UCSD-AML1 (cell line): ENCODE measurements around the gene CHRDL2.

Source experiments
- DNase-seq: peaks from one replicate; lab custom pipeline; 2025; ENCODE audit not compliant: unreplicated experiment; lab: John Stamatoyannopoulos, UW

The CHRDL2 gene

DNA sequence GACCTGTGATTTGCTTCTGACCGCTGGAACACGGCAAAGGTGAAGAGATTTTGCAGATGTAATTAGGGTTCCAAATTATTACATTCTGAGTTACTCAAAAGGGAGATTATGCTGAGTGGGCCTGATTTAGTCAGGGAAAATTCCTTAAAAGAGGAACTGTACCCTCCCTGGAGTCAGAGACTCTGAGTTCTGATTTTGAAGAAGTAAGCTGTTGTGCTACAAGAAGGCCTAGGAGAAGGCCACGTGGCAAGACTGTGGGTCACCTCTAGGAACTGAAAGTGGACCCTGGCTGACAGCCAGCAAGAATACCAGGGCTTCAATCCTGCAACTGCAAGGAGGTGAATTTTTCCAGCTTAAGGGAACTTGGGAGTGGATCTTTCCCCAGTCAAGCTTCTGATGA, 45.3 kb downstream of the CHRDL2 start:
- DNase-seq: no peak

DNA sequence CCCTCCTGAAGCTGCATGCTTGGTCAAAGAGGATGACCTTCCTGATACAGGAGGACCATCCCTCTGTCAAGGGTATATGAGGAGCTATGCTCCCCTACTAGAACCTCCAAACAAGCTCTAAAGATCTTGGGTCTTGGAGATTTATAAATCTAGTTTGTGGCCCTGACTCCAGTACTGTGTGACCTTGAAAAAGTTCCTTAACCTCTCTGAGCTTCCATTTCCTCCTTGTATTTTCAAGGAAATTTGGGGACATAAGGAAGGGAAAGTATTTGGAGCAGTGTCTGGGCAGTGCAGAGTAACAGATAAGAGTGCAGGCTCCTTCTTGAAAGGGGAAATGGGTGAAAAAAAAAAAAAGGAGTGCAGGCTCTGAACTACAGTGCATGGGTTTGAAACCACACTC, 45.9 kb downstream of the CHRDL2 start:
- no peak for DNase-seq

DNA sequence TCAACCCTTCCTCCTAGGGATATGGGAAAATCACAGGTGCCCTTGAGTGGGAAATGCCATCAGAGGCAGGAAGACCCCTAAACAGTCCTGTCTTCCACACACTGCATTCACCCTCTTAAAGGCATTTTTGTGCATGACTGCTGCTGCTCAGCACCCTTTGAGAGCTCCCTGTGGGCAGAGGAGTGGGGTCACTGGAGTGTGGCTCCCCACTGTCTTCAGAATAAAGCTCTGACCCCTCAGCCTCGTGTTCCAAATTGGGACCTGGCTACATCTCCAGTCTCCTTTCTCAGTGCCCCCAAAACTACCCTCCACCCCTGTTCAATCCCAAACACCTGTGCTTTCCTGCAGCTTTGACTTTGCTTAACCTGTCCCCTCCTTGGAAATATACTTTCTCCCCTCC, 46.6 kb downstream of the CHRDL2 start:
- DNase-seq: no peak

DNA sequence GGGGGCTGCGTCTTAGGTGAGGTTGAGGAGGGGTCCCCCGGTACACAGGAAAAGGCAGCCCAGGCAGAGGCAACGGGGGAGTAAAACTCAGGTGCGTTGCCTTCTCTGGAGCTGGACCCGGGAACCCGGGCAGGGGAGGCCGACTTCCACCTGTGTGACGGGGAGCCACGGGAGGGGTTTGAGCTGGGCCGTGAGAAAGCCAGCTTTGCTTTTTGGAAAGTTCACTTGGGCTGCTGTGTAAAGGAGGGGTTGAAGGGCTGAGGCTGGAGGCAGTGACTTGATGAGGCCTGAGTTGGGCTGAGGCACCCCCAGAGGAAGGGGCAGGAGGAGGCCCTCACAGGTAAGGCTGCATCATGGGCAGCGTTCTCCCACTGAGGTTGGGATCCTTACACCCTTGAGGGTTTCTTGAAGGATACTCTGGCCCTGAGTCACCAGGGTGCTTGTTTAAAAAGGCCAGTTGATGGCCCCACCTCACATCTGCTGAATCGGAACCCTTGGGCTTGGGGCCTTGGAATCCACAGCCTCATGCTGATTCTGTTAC, 47.2 kb downstream of the CHRDL2 start:
- no peak for DNase-seq

DNA sequence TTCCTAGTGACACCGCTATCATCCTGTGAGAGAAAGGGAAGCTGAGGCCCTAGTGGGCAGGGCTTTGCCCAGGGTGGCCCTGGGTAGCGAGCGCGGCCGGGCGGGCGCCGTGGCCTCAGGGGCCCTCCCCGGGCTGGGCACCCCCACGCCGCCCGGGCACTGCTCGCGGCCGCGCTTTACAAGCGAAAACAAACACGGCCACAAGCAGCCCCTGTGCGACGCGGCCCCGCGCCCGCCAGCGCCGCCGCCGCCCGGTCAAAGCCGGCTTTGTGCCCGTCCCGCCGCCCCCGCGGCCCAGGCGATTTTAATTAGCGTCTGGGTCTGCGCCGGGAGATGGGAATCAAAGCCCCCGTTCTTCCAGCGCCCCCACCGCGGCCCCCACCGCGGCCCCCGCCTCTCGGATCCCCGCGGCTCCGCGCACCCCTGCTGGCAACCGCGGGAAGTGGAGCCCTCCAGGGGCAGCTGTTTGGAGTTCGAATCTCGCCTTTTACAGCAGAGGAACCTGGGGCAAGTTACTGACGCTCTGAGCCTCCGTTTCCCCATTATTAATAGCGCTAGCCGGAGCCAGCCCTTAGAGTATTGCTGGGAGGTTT, 47.9 kb downstream of the CHRDL2 start:
- no peak for DNase-seq

DNA sequence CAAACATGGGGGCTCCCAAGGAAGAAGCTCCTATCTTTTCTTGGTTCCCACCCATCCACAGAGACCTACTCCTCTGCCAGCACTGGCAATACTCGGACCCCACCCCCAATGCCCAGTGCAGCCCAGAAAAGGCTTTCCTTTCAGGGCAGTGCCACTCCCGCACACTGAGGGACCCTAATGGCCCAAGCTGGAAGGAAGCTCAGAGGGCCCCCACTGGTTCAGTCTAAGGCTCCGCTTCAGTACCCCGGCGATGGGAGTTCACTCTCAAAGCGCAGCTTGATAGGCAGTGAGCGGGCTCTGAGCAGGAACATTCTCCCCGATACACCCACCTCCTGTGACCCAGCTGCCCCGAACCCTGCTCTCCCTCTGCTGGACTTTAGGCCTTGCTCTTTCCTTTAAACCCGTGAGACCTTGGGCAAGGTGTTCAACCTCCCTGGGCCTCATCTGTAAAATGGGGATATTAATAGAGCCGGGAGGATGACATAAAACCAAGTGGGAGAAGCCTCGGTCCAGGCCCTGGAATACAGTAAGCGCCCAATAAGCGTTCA, 48.4 kb downstream of the CHRDL2 start:
- no peak for DNase-seq

DNA sequence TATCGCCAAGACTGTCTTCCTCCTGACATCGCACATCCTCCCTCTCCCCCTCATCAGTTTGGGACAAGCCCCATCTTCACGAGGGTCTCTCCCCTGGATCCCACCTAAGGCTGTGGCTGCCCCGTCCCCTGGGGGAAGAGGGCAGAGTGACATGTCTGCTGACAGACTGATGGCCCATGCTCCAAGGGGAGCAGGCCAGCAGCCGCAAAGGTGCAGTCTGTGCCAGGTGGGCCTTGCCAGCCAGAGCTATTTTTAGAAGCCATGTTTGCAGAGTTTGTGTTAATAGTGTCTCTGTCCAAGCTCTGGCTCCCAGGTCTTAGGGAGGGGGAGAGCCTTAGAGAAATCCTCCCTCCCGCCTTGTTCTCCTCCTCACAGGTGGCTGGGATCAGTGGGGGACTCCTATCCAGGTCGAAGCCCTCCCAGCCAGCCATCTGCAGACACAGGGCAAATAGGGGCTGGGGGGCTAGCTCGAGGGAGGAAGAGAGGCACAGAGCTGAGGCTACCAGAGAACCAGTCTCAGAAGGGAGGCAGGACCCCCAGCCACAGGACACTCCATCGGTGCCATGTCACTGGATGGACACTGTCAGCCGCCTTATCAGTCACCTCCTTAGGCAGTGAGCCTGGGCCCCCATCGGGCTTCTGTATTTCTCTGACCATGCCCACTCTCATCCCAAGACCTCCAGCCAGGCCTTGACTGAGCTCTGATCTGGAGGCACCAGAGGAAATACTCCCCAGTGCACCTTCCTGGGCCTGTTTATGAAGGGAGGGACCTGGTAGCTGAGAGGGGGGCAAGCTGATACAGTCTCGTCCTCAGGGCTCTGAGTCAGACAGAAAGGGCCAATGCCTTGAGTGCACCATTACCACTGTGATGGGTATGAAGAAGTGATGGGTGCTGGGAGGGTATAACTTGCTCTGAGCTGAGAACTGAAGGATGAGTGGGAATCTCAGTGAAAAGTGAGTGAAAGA, 49.3 kb downstream of the CHRDL2 start:
- no peak for DNase-seq

DNA sequence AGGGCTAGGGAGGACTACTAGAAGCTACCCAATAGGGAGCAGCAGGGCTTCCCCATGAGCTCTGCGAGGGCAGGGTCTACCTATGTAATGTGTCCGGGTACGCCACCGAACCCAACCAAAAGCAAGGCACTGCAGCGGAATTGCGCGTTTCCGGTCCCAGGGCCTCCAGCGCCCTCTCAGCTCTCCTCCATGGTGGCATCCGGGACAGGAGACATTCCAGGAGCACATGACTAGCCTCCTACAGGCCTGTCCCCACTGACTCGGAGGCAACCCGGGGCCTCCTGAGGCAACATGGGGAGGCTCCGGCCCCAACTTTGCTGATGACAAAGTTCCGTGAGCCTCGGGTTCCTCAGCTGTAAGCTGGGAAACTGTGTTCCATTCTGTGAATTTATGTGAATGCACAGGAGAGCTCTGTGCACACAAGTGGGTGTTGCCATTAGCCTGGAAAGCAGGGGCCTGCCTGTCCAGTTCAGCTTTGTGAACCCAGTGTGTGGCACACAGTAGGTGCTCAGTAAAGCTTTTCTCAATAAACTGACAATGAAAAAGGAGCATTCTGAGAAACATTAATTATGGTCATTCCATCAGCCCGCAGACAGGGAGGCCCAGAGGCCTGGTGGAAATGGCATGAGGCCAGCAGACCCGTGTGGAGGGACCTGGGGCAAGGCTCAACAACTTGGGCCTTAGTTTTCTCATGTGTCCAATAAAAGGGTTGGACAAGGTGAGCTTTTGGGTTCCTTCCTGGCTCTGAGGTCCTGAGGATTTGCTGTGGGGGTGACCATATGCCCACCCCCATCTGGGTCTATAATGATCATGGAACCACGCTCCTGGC, 50.3 kb downstream of the CHRDL2 start:
- no peak for DNase-seq

DNA sequence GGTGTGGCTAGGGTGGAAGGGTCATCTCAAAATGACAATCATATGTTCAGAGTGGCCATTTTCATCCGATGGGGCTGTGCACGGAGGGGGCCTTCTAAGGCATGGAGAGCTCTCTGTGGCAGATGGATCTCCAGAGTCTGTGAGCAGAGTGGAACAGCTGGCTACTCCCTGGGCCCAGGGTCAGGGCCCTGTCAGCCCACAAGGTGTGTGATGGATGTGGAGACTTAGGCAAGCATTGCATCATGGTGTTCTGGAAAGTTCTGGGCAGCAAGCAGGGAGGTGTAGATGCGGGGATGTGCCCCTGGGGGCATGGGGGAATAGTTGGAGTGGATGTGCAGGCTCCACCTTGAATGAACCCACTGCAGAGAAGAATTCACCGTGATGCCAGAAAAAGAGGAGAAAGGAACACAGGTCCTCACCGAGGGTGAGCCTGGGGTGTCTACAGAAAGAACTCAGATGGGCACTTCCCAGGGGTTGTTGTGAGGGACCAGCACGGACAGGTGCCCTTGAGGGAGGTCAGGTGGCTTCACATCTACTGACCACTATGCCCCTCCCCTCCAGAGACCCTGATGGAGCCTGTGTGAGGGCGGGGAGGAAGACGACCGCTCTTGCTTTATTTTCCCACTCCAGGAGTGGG, 51.1 kb downstream of the CHRDL2 start:
- DNase-seq: no peak

DNA sequence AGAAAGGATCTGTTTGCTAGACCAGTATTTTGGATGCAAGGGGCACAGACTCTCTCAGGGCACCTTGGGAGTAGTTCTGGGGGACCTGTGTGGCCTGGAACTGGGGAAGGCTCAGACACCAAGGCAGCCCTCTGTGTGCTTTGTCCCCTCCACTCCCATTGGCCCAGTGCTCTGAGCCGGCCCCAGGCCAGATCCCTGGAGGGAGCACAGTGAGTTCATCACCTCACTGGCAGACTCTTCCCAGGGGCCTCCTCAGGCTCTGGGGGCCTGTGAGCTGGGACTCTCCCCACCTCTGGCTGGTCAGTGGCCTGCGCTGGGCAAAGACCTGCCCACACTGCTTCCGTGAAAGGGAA, 51.7 kb downstream of the CHRDL2 start:
- DNase-seq: no peak

DNA sequence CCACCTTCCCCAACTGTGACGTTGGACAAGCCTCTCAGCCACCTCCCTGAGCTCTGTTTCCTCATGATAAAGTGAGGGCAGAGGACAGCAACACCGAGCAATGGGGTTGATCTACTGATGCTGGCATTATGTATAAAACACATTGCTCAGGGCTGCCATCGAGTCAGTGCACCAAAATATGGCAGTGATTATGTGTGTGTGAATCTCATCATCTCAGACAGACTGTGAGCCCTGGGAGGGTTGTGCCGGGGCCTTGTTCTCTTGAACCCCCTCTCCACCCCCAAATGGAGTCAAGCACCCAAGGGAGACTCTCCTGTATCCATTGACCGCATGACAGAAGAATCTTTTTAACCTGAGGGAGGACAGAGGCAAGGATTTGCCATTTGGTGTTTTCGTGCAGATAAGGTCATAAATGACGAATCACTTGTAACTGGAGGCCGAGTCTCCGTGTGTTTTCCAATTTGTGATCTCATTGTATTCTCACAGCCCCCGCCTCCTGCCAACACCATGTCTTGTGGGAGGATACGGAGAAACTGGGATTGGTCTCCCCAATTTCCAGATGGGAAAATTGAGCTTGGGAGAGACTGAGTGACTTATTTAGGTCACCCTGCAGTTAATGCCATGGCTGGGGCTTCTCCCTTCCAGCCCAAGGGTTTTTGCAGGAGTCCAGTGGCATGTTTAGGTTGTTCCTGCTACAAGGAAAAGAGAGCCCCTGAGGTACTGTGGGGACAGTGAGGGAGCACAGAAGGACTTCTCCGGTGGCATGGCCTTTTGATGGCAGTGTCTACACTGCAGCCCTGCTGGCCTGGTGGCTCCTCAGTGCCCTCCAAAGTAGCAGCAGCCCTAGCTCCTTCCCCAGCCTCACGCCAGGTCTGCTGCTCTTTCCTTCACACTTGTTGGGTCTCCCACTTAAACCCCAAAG, 52.4 kb downstream of the CHRDL2 start:
- no peak for DNase-seq

DNA sequence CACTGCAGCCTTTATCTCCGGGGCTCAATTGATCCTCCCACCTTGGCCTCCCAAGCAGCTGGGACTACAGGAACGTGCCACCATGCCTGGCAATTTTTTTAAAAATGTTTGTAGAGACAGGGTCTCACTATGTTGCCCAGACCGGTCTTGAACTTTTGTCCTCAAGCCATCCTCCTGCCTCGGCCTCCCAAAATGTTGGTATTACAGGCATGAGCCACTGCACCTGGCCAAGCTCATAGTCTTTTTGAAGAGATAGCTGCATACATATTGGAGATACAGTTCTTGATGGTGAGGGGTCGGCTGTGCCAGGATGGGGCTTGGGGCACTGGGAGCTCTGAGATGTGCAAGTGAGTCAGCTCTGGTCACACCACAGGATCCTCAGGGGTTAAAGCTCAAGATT, 53.2 kb downstream of the CHRDL2 start:
- DNase-seq: no peak

DNA sequence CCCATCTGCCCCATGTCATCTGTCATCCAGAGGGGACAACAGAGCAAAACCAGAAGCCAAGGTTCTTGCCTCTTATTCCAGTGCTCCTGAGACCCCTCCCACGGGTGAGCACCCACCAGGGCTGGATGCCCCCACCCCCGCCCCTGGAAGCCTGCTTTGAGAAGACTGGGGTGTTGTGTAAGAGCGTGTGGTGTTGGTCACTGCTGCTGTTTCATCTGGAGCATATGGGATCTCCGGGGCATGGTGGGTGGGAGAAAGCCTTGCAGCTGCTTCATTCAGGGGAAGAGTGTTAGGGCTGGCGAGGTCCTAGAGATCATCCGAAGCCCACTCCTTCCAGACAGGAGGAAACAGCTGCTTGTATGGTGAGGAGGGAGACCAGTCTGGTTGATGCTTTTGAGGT, 54.1 kb downstream of the CHRDL2 start:
- DNase-seq: no peak

DNA sequence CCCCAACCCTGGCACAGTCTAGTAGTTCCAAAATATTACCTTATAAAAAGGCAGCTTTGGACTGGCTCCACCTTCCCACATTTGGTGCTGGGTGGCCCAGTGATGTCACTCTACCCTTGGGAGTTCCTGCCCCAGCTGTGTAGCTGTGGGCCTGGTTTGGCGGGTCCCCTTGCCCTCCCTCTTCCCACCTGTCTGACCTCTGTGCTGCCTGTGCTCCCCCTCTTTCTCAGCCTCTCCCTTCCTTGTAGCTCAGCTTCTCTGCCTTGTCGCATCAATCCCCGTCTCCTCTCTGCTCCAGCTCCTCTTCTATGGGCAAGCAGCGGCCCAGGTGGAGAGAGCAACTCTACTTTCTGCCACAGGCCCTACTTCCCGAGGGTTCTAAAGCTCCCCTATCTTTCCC, 54.6 kb downstream of the CHRDL2 start:
- DNase-seq: no peak

DNA sequence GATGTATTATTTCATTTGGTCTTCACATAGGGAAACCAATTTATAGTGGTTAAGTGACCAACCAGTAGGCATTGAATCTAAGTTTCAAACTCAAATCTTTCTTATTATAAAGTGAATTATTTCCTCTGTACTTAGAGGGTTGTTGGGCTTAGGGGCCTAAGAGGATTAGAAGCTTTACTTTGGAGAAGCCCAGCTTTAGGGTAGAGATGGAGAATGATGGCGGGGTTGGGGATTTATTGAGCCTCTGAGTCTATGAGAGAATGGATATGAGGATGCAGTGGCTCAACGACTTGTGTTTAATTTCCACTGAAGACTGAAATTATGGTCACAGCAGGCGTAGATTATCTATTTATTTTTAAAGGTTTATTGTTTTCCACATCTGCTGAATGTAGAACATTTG, 55.5 kb downstream of the CHRDL2 start:
- DNase-seq: no peak

DNA sequence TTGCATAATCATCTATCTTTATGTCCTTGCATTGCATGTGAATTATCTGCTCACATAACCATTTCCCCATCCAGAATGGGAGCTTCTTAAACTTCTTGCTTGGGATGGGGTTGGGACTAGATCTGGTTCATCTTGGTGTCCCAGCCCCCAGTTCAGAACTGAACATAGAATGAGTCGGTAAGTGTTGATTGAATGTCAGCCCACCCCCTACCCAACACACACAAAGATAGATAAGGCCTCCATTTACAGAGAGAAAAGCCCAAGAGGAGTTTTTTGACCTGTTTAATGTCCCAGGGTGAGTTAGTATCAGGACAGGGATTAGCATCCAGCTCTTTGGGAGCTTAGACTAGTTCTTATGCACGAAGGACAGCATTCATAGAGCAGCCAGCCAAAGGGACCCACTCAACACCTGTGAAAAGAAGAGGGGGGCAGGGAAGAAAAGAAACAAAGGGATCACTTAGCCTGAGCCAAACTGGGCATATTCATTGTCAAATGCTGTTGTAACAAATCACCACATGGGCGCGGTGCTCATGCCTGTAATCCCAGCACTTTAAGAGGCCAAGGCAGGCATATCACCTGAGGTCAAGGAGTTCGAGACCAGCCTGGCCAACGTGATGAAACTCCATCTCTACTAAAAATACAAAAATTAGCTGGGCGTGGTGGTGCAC, 57.4 kb downstream of the CHRDL2 start:
- DNase-seq: no peak

DNA sequence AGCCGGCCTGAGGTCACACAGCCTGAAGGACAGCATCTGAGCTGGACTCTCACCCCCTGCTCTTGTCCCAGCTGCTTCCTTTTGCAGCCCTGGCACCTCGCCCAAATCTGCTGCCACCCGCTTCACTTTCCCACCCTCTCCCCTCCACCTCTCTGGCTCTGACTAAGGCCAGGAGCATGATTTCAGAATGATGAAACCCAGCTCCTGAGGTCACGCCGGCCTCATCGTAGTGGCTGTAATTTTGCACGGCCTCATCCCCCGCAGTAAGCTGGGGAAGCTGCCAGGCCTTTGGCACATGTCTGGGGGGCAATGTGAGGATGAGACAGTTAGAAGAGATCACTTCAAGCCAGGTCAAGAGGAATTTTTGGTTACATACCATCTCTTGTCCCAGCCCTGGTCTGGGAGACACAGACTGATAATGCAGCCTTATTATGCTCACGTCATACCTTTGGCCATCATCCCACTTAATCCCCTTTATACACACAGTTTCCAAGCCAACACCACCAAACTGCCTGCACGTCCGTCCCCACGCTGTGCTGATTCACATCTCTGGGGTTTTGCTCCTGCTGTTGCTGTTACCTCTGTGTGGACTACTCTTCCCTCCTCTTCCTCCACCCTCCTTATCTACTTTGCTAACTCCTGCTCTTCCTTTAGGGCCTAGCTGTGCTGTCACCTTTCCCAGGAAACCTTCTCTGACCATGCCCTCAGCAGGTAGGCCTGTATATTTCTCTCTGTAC, 58.1 kb downstream of the CHRDL2 start:
- no peak for DNase-seq

DNA sequence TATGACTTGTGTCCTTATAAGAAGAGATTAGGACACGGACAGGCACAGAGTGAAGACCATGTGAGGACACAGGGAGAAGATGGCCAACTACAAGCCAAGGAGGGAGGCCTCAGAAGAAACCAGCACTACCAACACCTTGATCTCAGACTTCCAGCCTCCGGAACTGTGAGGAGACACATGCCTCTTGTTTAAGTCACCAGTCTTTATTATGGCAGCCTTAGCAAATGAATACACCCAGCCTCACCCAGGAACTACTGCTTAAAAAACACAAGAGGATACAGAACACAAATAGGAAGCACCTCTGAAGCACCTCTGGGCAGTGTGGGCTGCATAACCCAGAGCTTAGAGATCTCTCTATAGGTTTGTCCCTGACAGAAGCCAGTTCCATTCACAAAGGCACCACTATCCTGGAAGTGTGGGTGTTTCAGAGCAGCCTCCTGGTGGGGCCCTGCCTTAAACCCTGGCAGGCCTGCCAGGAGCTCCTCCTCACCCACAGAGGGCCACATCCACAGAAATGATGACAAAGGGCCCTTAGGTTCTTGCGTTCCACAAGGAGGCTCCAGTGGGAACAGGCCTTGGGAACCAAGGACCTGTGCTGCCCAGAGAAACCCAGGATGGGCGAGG, 58.8 kb downstream of the CHRDL2 start:
- no peak for DNase-seq
